GM19397 (cell line): ENCODE measurements around the gene POLR2A.
"Not testable (repeated sequence)": the region's sequence is repeated elsewhere in the genome, so short reads cannot be mapped to it uniquely, and the experiment has no call there.

Experiments used
- ATAC-seq: cut with Tn5 transposase; IDR thresholded peaks from one replicate; pipeline ENCODE4 v1.9.1; 2021; ENCODE audit warnings: mild to moderate bottlenecking, moderate library complexity; ENCODE audit not compliant: unreplicated experiment

The POLR2A gene

GRCh38 chr17:7460850-7461660 lies 23.1 kb upstream of the POLR2A start:
- no peak for ATAC-seq

- ATAC-seq = no peak
These were observed 21.4 kb upstream of the POLR2A start for GRCh38 chr17:7462474-7463371.

- ATAC-seq = no peak
These were observed 20.8 kb upstream of the POLR2A start for GRCh38 chr17:7463372-7463846.

GRCh38 chr17:7464081-7464480 lies 20.1 kb upstream of the POLR2A start:
- ATAC-seq = no peak

GRCh38 chr17:7465597-7466275 lies 18.4 kb upstream of the POLR2A start:
- ATAC-seq = no peak

GRCh38 chr17:7466318-7466638 lies 17.9 kb upstream of the POLR2A start:
- no peak for ATAC-seq

- no peak for ATAC-seq
These were observed 17.4 kb upstream of the POLR2A start for GRCh38 chr17:7466639-7467341.

GRCh38 chr17:7467498-7467897 lies 16.7 kb upstream of the POLR2A start:
- no peak for ATAC-seq

- no peak for ATAC-seq
These were observed 15.9 kb upstream of the POLR2A start for GRCh38 chr17:7468290-7468689.

- ATAC-seq = no peak
These were observed 15.3 kb upstream of the POLR2A start for GRCh38 chr17:7468804-7469389.

- ATAC-seq = not testable (repeated sequence)
These were observed 14.3 kb upstream of the POLR2A start for GRCh38 chr17:7469843-7470242.

GRCh38 chr17:7470457-7470973 lies 13.7 kb upstream of the POLR2A start:
- ATAC-seq = not testable (repeated sequence)

- ATAC-seq = no peak
These were observed 12.4 kb upstream of the POLR2A start for GRCh38 chr17:7471729-7472128.

GRCh38 chr17:7474767-7475166 lies 9.4 kb upstream of the POLR2A start:
- ATAC-seq = not testable (repeated sequence)

GRCh38 chr17:7475764-7476422 lies 8.3 kb upstream of the POLR2A start:
- ATAC-seq = no peak

GRCh38 chr17:7476494-7476893 lies 7.7 kb upstream of the POLR2A start:
- no peak for ATAC-seq

GRCh38 chr17:7476951-7477350 lies 7.2 kb upstream of the POLR2A start:
- ATAC-seq = no peak

- ATAC-seq = no peak
These were observed 6.5 kb upstream of the POLR2A start for GRCh38 chr17:7477392-7478275.
